ENCODE data around the gene PPP1R9A.

Gene PPP1R9A

GRCh38 chr7:95101422-95101821, 194.0 kb downstream of the PPP1R9A start:
- no peak for DNase-seq

GRCh38 chr7:95102662-95103061, 195.3 kb downstream of the PPP1R9A start:
- no peak for DNase-seq

- no peak for DNase-seq
Measured at GRCh38 chr7:95104739-95105138, 197.3 kb downstream of the PPP1R9A start.

- no peak for DNase-seq
Measured at GRCh38 chr7:95105627-95106026, 198.2 kb downstream of the PPP1R9A start.

GRCh38 chr7:95106401-95106800, 199.0 kb downstream of the PPP1R9A start:
- DNase-seq = no peak

GRCh38 chr7:95110707-95111106, 203.3 kb downstream of the PPP1R9A start:
- no peak for DNase-seq

- no peak for DNase-seq
Measured at GRCh38 chr7:95113590-95113989, 206.2 kb downstream of the PPP1R9A start.

- no peak for DNase-seq
Measured at GRCh38 chr7:95126053-95126709, 218.8 kb downstream of the PPP1R9A start.

- no peak for DNase-seq
Measured at GRCh38 chr7:95132500-95132899, 225.1 kb downstream of the PPP1R9A start.

GRCh38 chr7:95139922-95140321, 232.5 kb downstream of the PPP1R9A start:
- no peak for DNase-seq

GRCh38 chr7:95141755-95142154, 234.4 kb downstream of the PPP1R9A start:
- DNase-seq = no peak

GRCh38 chr7:95144256-95144655, 236.9 kb downstream of the PPP1R9A start:
- DNase-seq = no peak

GRCh38 chr7:95155965-95156364, 248.6 kb downstream of the PPP1R9A start:
- no peak for DNase-seq

- no peak for DNase-seq
Measured at GRCh38 chr7:95157381-95157780, 250.0 kb downstream of the PPP1R9A start.

- no peak for DNase-seq
Measured at GRCh38 chr7:95169678-95170077, 262.3 kb downstream of the PPP1R9A start.

GRCh38 chr7:95172420-95172819, 265.0 kb downstream of the PPP1R9A start:
- no peak for DNase-seq

GRCh38 chr7:95190515-95190914, 283.1 kb downstream of the PPP1R9A start:
- DNase-seq = no peak

GRCh38 chr7:95191795-95192194, 284.4 kb downstream of the PPP1R9A start:
- DNase-seq = no peak

GRCh38 chr7:95198863-95199262, 291.5 kb downstream of the PPP1R9A start:
- no peak for DNase-seq

GRCh38 chr7:95199779-95200558, 292.6 kb downstream of the PPP1R9A start:
- peak; percentile 78 for DNase-seq

GRCh38 chr7:95200741-95201140, 293.3 kb downstream of the PPP1R9A start:
- DNase-seq = no peak

GRCh38 chr7:95201727-95202126, 294.3 kb downstream of the PPP1R9A start:
- no peak for DNase-seq

- DNase-seq = no peak
Measured at GRCh38 chr7:95204618-95205017, 297.2 kb downstream of the PPP1R9A start.

- no peak for DNase-seq
Measured at GRCh38 chr7:95205665-95206225, 298.4 kb downstream of the PPP1R9A start.
